ENCODE data around the gene SLX1A. TPM values are rescaled to one million over a fixed set of nuclear protein-coding genes. Genes with fewer than 3 reads are reported as not detected.
"Not testable (repeated sequence)": the region's sequence is repeated elsewhere in the genome, so short reads cannot be mapped to it uniquely, and the experiment has no call there.

The SLX1A gene
- total and polyA plus RNA-seq, 2 donors (not counting 1 experiment from before 2014, with no cell fraction given): 64.6 to 108 TPM

- DNase-seq; H3K9me3 Mint-ChIP-seq (ENCODE audit: insufficient read depth); H3K4me1 ChIP-seq (ENCODE audit: control insufficient read depth in 2 of 2, insufficient read depth in 2 of 2, low read length in 2 of 2); H3K27me3 Mint-ChIP-seq; H3K4me1 Mint-ChIP-seq; H3K4me2 ChIP-seq (replicated peaks; ENCODE audit: low read depth, low read length, poor library complexity, severe bottlenecking); H4K20me1 ChIP-seq (ENCODE audit: control insufficient read depth, insufficient read depth, low read length, poor library complexity, severe bottlenecking); H3K4me3 ChIP-seq (ENCODE audit: control extremely low read depth in 1 of 5, extremely low read depth in 1 of 5, insufficient read depth in 1 of 5, low read depth in 2 of 5, low read length in 4 of 5); H3K79me2 ChIP-seq (ENCODE audit: control insufficient read depth, insufficient read depth, low read length); H3K9me3 ChIP-seq (ENCODE audit: control extremely low read depth in 1 of 3, control insufficient read depth in 2 of 3, insufficient read depth in 1 of 3, low read length in 2 of 3); H3K36me3 ChIP-seq (replicated peaks in 1 of 2; ENCODE audit: control extremely low read depth in 1 of 2, control insufficient read depth in 1 of 2, extremely low read depth in 1 of 2, insufficient read depth in 2 of 2, low read length in 1 of 2); CTCF ChIA-PET; H2AFZ ChIP-seq (ENCODE audit: insufficient read depth, low read depth, low read length, poor library complexity, severe bottlenecking); H3K27ac Mint-ChIP-seq; H3K4me3 Mint-ChIP-seq; ATAC-seq (ENCODE audit: low read depth); H3K27ac ChIP-seq (ENCODE audit: low read length in 2 of 2); H3K9ac ChIP-seq (ENCODE audit: low read length); H3K27me3 ChIP-seq (replicated peaks in 1 of 4; ENCODE audit: control extremely low read depth in 1 of 4, control insufficient read depth in 3 of 4, insufficient read depth in 4 of 4, low read length in 3 of 4); POLR2A ChIA-PET; intact Hi-C loops (cut with micrococcal nuclease): not testable (repeated sequence)
- no CpG with 5 or more reads among the region's 4 CpGs for WGBS (ENCODE audit: insufficient coverage)
Measured at GRCh38 chr16:30211414-30211813, 17.7 kb downstream of the SLX1A start.

GRCh38 chr16:30217082-30217481 lies 23.4 kb downstream of the SLX1A start:
- H3K27me3 Mint-ChIP-seq; intact Hi-C loops (cut with micrococcal nuclease); H3K4me3 ChIP-seq (ENCODE audit: control extremely low read depth in 1 of 5, extremely low read depth in 1 of 5, insufficient read depth in 1 of 5, low read depth in 2 of 5, low read length in 4 of 5); H3K9me3 Mint-ChIP-seq (ENCODE audit: insufficient read depth); H4K20me1 ChIP-seq (ENCODE audit: control insufficient read depth, insufficient read depth, low read length, poor library complexity, severe bottlenecking); H3K36me3 ChIP-seq (replicated peaks in 1 of 2; ENCODE audit: control extremely low read depth in 1 of 2, control insufficient read depth in 1 of 2, extremely low read depth in 1 of 2, insufficient read depth in 2 of 2, low read length in 1 of 2); H3K9me3 ChIP-seq (ENCODE audit: control extremely low read depth in 1 of 3, control insufficient read depth in 2 of 3, insufficient read depth in 1 of 3, low read length in 2 of 3); POLR2A ChIA-PET; H2AFZ ChIP-seq (ENCODE audit: insufficient read depth, low read depth, low read length, poor library complexity, severe bottlenecking); H3K9ac ChIP-seq (ENCODE audit: low read length); DNase-seq; H3K4me1 Mint-ChIP-seq; H3K27me3 ChIP-seq (replicated peaks in 1 of 4; ENCODE audit: control extremely low read depth in 1 of 4, control insufficient read depth in 3 of 4, insufficient read depth in 4 of 4, low read length in 3 of 4); H3K27ac Mint-ChIP-seq; CTCF ChIA-PET; H3K4me1 ChIP-seq (ENCODE audit: control insufficient read depth in 2 of 2, insufficient read depth in 2 of 2, low read length in 2 of 2); H3K79me2 ChIP-seq (ENCODE audit: control insufficient read depth, insufficient read depth, low read length); H3K4me2 ChIP-seq (replicated peaks; ENCODE audit: low read depth, low read length, poor library complexity, severe bottlenecking); H3K27ac ChIP-seq (ENCODE audit: low read length in 2 of 2); ATAC-seq (ENCODE audit: low read depth); H3K4me3 Mint-ChIP-seq: not testable (repeated sequence)
- WGBS (ENCODE audit: insufficient coverage): no CpG with 5 or more reads among the region's 5 CpGs

Small RNA genes lying within 50 kb of the gene (small RNA-seq; reads per million reads assigned to genes)
- not detected for gene AC106782.4 (ENCODE audit: insufficient read length, low read depth, low replicate concordance)

Other genes with a start within 250 kb of the SLX1A start
- 56.3 and 66.6 TPM in 2 replicates for gene TMEM219, start 231.8 kb upstream of the SLX1A start, total RNA-seq
- 88.3 and 103 TPM in 2 replicates for gene TMEM219, start 231.8 kb upstream of the SLX1A start, polyA plus RNA-seq
- gene TAOK2, start 220.0 kb upstream of the SLX1A start, total RNA-seq: 50.8 and 51.9 TPM in 2 replicates
- 25.5 and 30.3 TPM in 2 replicates for gene TAOK2, start 220.0 kb upstream of the SLX1A start, polyA plus RNA-seq
- gene HIRIP3, start 198.3 kb upstream of the SLX1A start, total RNA-seq: 9.7 and 13.9 TPM in 2 replicates
- gene HIRIP3, start 198.3 kb upstream of the SLX1A start, polyA plus RNA-seq: 6.2 and 12.2 TPM in 2 replicates
- gene INO80E, start 197.6 kb upstream of the SLX1A start, total RNA-seq: 113 and 119 TPM in 2 replicates
- gene INO80E, start 197.6 kb upstream of the SLX1A start, polyA plus RNA-seq: 101 and 103 TPM in 2 replicates
- gene DOC2A, start 182.8 kb upstream of the SLX1A start, total RNA-seq: not detected in 2 replicates
- not detected in 2 replicates for gene DOC2A, start 182.8 kb upstream of the SLX1A start, polyA plus RNA-seq
- gene C16orf92, start 170.7 kb upstream of the SLX1A start, total RNA-seq: not detected in 2 replicates
- gene C16orf92, start 170.7 kb upstream of the SLX1A start, polyA plus RNA-seq: not detected in 2 replicates
- not detected in 2 replicates for gene TLCD3B, start 162.6 kb upstream of the SLX1A start, total RNA-seq
- gene TLCD3B, start 162.6 kb upstream of the SLX1A start, polyA plus RNA-seq: not detected in 2 replicates
- 301 and 329 TPM in 2 replicates for gene ALDOA, start 128.1 kb upstream of the SLX1A start, total RNA-seq
- gene ALDOA, start 128.1 kb upstream of the SLX1A start, polyA plus RNA-seq: 276 and 343 TPM in 2 replicates
- gene PPP4C, start 117.9 kb upstream of the SLX1A start, total RNA-seq: 89.0 and 93.3 TPM in 2 replicates
- gene PPP4C, start 117.9 kb upstream of the SLX1A start, polyA plus RNA-seq: 106 and 122 TPM in 2 replicates
- gene TBX6, start 102.0 kb upstream of the SLX1A start, total RNA-seq: 5.4 and 6.1 TPM in 2 replicates
- 1.2 and 1.4 TPM in 2 replicates for gene TBX6, start 102.0 kb upstream of the SLX1A start, polyA plus RNA-seq
- gene YPEL3, start 97.7 kb upstream of the SLX1A start, total RNA-seq: 302 and 314 TPM in 2 replicates
- 387 and 414 TPM in 2 replicates for gene YPEL3, start 97.7 kb upstream of the SLX1A start, polyA plus RNA-seq
- 17.3 and 22.7 TPM in 2 replicates for gene GDPD3, start 80.3 kb upstream of the SLX1A start, total RNA-seq
- gene GDPD3, start 80.3 kb upstream of the SLX1A start, polyA plus RNA-seq: 10.6 and 11.4 TPM in 2 replicates
- 60.4 and 69.4 TPM in 2 replicates for gene MAPK3, start 70.7 kb upstream of the SLX1A start, total RNA-seq
- gene MAPK3, start 70.7 kb upstream of the SLX1A start, polyA plus RNA-seq: 67.2 and 82.9 TPM in 2 replicates
- 653 and 662 TPM in 2 replicates for gene CORO1A, start 10.3 kb upstream of the SLX1A start, total RNA-seq
- 1,191 and 1,555 TPM in 2 replicates for gene CORO1A, start 10.3 kb upstream of the SLX1A start, polyA plus RNA-seq
- 71.5 and 82.5 TPM in 2 replicates for gene BOLA2B, start 209 bp upstream of the SLX1A start, total RNA-seq
- 155 and 311 TPM in 2 replicates for gene BOLA2B, start 209 bp upstream of the SLX1A start, polyA plus RNA-seq
- gene SULT1A3, start 5.4 kb downstream of the SLX1A start, total RNA-seq: 36.8 and 41.2 TPM in 2 replicates
- 31.9 and 33.2 TPM in 2 replicates for gene SULT1A3, start 5.4 kb downstream of the SLX1A start, polyA plus RNA-seq
- 59.6 and 75.5 TPM in 2 replicates for gene NPIPB13, start 54.6 kb downstream of the SLX1A start, total RNA-seq
- 8.4 and 21.7 TPM in 2 replicates for gene NPIPB13, start 54.6 kb downstream of the SLX1A start, polyA plus RNA-seq
- 80.1 and 82.0 TPM in 2 replicates for gene CD2BP2, start 161.4 kb downstream of the SLX1A start, total RNA-seq
- 26.1 and 28.1 TPM in 2 replicates for gene CD2BP2, start 161.4 kb downstream of the SLX1A start, polyA plus RNA-seq
- 53.0 and 58.0 TPM in 2 replicates for gene TBC1D10B, start 176.6 kb downstream of the SLX1A start, total RNA-seq
- 22.2 and 23.5 TPM in 2 replicates for gene TBC1D10B, start 176.6 kb downstream of the SLX1A start, polyA plus RNA-seq
- not detected in 2 replicates for gene MYL11, start 180.9 kb downstream of the SLX1A start, total RNA-seq
- gene MYL11, start 180.9 kb downstream of the SLX1A start, polyA plus RNA-seq: 1.7 and 3.6 TPM in 2 replicates
- 150 and 154 TPM in 2 replicates for gene SEPTIN1, start 188.7 kb downstream of the SLX1A start, total RNA-seq
- 270 and 302 TPM in 2 replicates for gene SEPTIN1, start 188.7 kb downstream of the SLX1A start, polyA plus RNA-seq
- gene ZNF48, start 201.5 kb downstream of the SLX1A start, total RNA-seq: 13.3 and 14.2 TPM in 2 replicates
- gene ZNF48, start 201.5 kb downstream of the SLX1A start, polyA plus RNA-seq: 4.0 and 8.4 TPM in 2 replicates
- gene ZNF771, start 213.7 kb downstream of the SLX1A start, total RNA-seq: 6.6 and 8.3 TPM in 2 replicates
- gene ZNF771, start 213.7 kb downstream of the SLX1A start, polyA plus RNA-seq: 3.7 and 4.1 TPM in 2 replicates
- gene DCTPP1, start 236.2 kb downstream of the SLX1A start, total RNA-seq: 25.0 and 28.9 TPM in 2 replicates
- 26.0 and 30.3 TPM in 2 replicates for gene DCTPP1, start 236.2 kb downstream of the SLX1A start, polyA plus RNA-seq